ENCODE results near the gene PCED1B. TPM values are rescaled to one million over a fixed set of nuclear protein-coding genes. Genes with fewer than 3 reads are reported as not detected.

The PCED1B gene
- total RNA-seq, 1 donor from 2014 or later, result 3.1 TPM

DNA sequence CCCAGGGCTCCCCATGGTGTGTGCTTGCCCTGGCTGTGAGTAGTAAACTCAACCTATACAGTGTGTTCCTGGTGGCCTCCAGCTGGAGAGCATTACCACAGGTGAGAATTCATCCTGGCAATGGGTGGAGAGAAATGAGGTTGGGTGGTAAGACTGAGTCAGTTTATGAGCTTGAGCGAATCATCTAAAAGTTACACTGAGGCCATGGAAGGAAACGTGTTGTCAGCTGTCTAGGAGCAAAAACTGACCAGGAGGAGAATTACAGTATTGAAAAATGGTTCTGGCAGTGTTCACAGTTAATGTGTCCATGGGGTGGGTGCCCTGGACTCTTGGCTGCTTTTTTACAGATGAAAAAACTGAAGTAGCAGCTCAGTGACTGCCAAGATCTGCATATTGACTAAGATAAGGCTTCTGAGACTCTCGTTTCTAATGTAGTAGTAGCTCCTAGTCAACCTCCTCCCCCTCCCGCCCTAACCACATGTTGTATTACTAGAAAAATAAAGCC, 202.3 kb downstream of the PCED1B start:
- H2AFZ ChIP-seq (replicated peaks), result no peak overlapping the region
- no peak overlapping the region for H3K27ac ChIP-seq

DNA sequence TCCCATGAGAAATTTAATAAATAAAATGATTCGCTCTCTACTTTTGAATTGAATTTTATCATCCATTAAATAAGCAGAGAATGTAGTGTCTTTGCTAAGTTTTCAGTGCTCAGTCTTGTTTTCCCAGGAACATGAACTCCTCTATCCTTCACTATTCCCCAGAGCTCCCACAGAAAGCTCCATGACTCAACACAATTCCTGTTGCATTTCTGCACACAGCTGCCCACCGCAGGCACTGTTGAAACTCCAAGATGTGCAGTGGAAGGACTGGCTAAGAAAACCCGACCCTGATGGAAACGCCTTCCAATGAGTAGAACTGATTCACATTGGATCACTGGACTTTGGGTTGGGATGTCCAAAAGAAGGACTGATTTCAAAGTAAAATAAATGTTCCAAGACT, 202.8 kb downstream of the PCED1B start:
- no peak overlapping the region for H3K27ac Mint-ChIP-seq
- Histone ChIP-seq H3K27me3 (no peaks in the 10 kb centered on the region), H3K27ac (no peak overlapping the region), H3K4me1 (peaks cover 4% of the 10 kb centered on the region), H3K9me3 (ENCODE audit: low read depth) (no peaks in the 10 kb centered on the region), H3K4me3 (no peak overlapping the region), H3K9ac (no peak overlapping the region), H3K4me2 (no peak overlapping the region), H3K36me3 (no peaks in the 10 kb centered on the region), H2AFZ (replicated peaks) (peak overlapping the region; percentile 30), H3F3A (ENCODE audit: low read depth) (peaks cover 13% of the 10 kb centered on the region), H3K79me2 (ENCODE audit: low read depth) (no peaks in the 10 kb centered on the region), H4K20me1 (ENCODE audit: low read depth) (no peaks in the 10 kb centered on the region)
- no peak overlapping the region for H3K4me3 Mint-ChIP-seq
- peaks cover 8% of the 10 kb centered on the region for H3K27me3 Mint-ChIP-seq (ENCODE audit: insufficient read depth, low read depth)
- peaks cover 8% of the 10 kb centered on the region for H3K4me1 Mint-ChIP-seq
- no peaks in the 10 kb centered on the region for H3K9me3 Mint-ChIP-seq
- no peak for DNase-seq (ENCODE audit: low spot score)
- no peaks in the 10 kb centered on the region for H3K36me3 Mint-ChIP-seq
- no peak for TF ChIP-seq EZH2phosphoT487 (IDR thresholded peaks at IDR 0.05)
- no peak for TF ChIP-seq EZH2 (IDR thresholded peaks at IDR 0.05)
- no peak for TF ChIP-seq CTCF (IDR thresholded peaks at IDR 0.05)

More for the DNA sequence above, 202.3 kb downstream of the PCED1B start:
- TF ChIP-seq EZH2phosphoT487 (IDR thresholded peaks at IDR 0.05) (no peak), CTCF (IDR thresholded peaks at IDR 0.05) (no peak), EZH2 (IDR thresholded peaks at IDR 0.05) (no peak)
- no peaks in the 10 kb centered on the region for H3K9me3 ChIP-seq (ENCODE audit: low read depth)
- peak overlapping the region; percentile 46 for H3K27ac Mint-ChIP-seq
- H3K4me1 Mint-ChIP-seq, result peaks cover 6% of the 10 kb centered on the region
- no peak overlapping the region for H3K9ac ChIP-seq
- H3K9me3 Mint-ChIP-seq, result no peaks in the 10 kb centered on the region
- H3K4me3 ChIP-seq, result no peak overlapping the region
- H3K4me1 ChIP-seq, result peaks cover 4% of the 10 kb centered on the region
- no peak for DNase-seq (ENCODE audit: low spot score)
- H3K27me3 ChIP-seq, result no peaks in the 10 kb centered on the region
- H3K27me3 Mint-ChIP-seq (ENCODE audit: insufficient read depth, low read depth), result peaks cover 8% of the 10 kb centered on the region
- no peaks in the 10 kb centered on the region for H4K20me1 ChIP-seq (ENCODE audit: low read depth)
- H3K4me2 ChIP-seq, result no peak overlapping the region
- H3K4me3 Mint-ChIP-seq, result no peak overlapping the region
- no peaks in the 10 kb centered on the region for H3K36me3 ChIP-seq
- H3K79me2 ChIP-seq (ENCODE audit: low read depth), result no peaks in the 10 kb centered on the region
- no peaks in the 10 kb centered on the region for H3K36me3 Mint-ChIP-seq
- H3F3A ChIP-seq (ENCODE audit: low read depth), result peaks cover 8% of the 10 kb centered on the region

Small RNA genes lying within 50 kb of the gene (microRNA-seq; reads per million reads assigned to microRNA genes)
- not detected for gene MIR4698

Small RNA genes lying within 50 kb of the gene (small RNA-seq; reads per million reads assigned to genes)
- gene MIR4698, result not detected

Other genes with a start within 250 kb of the PCED1B start
- 1.6 and 1.7 TPM in 2 replicates for gene AMIGO2, start 338 bp downstream of the PCED1B start, total RNA-seq (ENCODE audit: low replicate concordance)

Measured in neural progenitor cell (in vitro differentiated cells).